HL-60 (cell line): Measurements from ENCODE around the gene DUS4L.

Source experiments
- GABPA ChIP-seq: IDR thresholded peaks from 2 replicates; pipeline ENCODE4 v1.6.1; 2012; ENCODE audit warnings: low read depth
- POLR2AphosphoS5 ChIP-seq: IDR thresholded peaks from 2 replicates; pipeline ENCODE4 v1.6.1; 2012; ENCODE audit warnings: low read depth
- TF ChIP-seq, protein P1 (sequence below): IDR thresholded peaks from one replicate; pipeline ENCODE4 v1.5.1; 2011; ENCODE audit warnings: low read length, control low read depth, inconsistent platforms; ENCODE audit not compliant: insufficient read depth

DNA sequence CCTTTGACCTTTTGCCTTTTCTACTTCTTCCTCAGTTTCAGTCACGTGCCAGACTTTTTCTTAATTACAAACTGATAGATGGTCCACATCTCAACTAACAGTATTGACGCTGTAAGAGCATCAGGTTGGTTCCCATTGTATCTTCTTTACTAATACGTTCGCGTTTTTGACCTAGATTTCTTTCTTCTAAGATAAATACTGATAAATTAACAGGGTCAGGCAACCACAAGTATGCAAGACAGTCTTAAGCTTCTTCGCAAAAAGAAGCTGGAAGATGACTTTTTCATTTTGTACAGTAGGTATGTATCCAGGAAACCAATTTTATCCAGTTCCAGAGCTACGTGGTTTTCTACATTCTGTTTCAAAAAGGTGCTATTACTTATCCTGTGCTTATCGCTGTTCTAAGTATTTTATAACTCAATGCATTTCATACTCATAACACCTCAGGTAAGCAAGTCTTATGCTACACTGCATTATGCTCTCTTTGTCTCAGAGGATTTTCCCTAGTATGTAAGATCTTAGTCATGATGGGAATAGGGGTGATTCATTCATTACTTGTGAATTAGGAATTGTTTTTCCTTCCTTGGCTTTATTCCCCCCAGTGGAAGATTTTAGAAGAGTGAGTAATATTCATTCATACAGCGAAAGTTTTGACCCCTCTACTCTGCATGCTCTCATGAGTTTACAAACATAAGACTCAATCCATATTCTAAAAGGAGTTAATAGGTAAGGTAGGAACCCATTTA is 955 bp downstream of the DUS4L start:
- TF ChIP-seq, protein P1, sequence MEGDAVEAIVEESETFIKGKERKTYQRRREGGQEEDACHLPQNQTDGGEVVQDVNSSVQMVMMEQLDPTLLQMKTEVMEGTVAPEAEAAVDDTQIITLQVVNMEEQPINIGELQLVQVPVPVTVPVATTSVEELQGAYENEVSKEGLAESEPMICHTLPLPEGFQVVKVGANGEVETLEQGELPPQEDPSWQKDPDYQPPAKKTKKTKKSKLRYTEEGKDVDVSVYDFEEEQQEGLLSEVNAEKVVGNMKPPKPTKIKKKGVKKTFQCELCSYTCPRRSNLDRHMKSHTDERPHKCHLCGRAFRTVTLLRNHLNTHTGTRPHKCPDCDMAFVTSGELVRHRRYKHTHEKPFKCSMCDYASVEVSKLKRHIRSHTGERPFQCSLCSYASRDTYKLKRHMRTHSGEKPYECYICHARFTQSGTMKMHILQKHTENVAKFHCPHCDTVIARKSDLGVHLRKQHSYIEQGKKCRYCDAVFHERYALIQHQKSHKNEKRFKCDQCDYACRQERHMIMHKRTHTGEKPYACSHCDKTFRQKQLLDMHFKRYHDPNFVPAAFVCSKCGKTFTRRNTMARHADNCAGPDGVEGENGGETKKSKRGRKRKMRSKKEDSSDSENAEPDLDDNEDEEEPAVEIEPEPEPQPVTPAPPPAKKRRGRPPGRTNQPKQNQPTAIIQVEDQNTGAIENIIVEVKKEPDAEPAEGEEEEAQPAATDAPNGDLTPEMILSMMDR: no peak
- TF ChIP-seq GABPA (no peak), POLR2AphosphoS5 (no peak)
